Suprapubic skin (tissue), 4 donors: ENCODE measurements around the gene ARMH3. TPM values are rescaled to one million over a fixed set of nuclear protein-coding genes. Genes with fewer than 3 reads are reported as not detected.

Experiments
- DNase-seq, 2 donors: peaks; one replicate each; pipeline ENCODE4 v3.0.0-alpha.2; 2019; ENCODE audit warnings: low spot score in 2 of 2
- H3K27ac ChIP-seq: fragments of 200-600 bp; sonication (generic); one replicate; pipeline ENCODE4 v1.5.1; 2019
- H3K27me3 ChIP-seq: fragments of 200-600 bp; sonication (generic); one replicate; pipeline ENCODE4 v1.5.1; 2019
- H3K36me3 ChIP-seq: fragments of 200-600 bp; sonication (generic); one replicate; pipeline ENCODE4 v1.5.1; 2019
- H3K4me1 ChIP-seq: fragments of 200-600 bp; sonication (generic); one replicate; pipeline ENCODE4 v1.5.1; 2019
- H3K4me3 ChIP-seq: fragments of 200-600 bp; sonication (generic); one replicate; pipeline ENCODE4 v1.5.1; 2019; ENCODE audit warnings: mild to moderate bottlenecking
- H3K9me3 ChIP-seq: fragments of 200-600 bp; sonication (generic); one replicate; pipeline ENCODE4 v1.5.1; 2019
- EP300 ChIP-seq: sonication (generic); formaldehyde crosslinking; IDR thresholded peaks from one replicate; pipeline ENCODE4 v1.6.1; 2017; ENCODE audit warnings: antibody characterized with exemption
- POLR2A ChIP-seq, 2 donors: fragments of 450-650 bp; IDR thresholded peaks; one replicate each; pipeline ENCODE4 v1.6.1; 2017; ENCODE audit warnings: antibody characterized with exemption in 2 of 2, mild to moderate bottlenecking in 2 of 2, moderate library complexity in 2 of 2
- POLR2AphosphoS5 ChIP-seq, 3 donors: sonication (generic); formaldehyde crosslinking; IDR thresholded peaks; one replicate each; pipeline ENCODE4 v1.6.1; 2017; ENCODE audit warnings: antibody characterized with exemption in 3 of 3
- WGBS: methylation state at CpG from one replicate; pipeline ENCODE4 v1.1.5; 2018; 5-methylcytosine and 5-hydroxymethylcytosine counted together
- total RNA-seq, 4 donors: library from RNA; depleted of rRNA; stranded (reverse); fragments of >200 nt; gene quantifications; one replicate each; pipeline ENCODE4 v1.1.0, GENCODE V29; 2016
- TF ChIP-seq, protein P1 (sequence below), 2 donors: fragments of 200-600 bp in 1 of 2; fragments of 450-650 bp in 1 of 2; sonication (generic) in 1 of 2; IDR thresholded peaks; one replicate each; pipeline ENCODE4 v1.5.1; 2016 to 2019; ENCODE audit warnings: antibody characterized with exemption in 2 of 2, mild to moderate bottlenecking in 1 of 2, moderate library complexity in 1 of 2

ARMH3 gene
- total RNA-seq, 4 donors from 2014 or later = 12.1 to 25.7 (median 20.4) TPM

DNA sequence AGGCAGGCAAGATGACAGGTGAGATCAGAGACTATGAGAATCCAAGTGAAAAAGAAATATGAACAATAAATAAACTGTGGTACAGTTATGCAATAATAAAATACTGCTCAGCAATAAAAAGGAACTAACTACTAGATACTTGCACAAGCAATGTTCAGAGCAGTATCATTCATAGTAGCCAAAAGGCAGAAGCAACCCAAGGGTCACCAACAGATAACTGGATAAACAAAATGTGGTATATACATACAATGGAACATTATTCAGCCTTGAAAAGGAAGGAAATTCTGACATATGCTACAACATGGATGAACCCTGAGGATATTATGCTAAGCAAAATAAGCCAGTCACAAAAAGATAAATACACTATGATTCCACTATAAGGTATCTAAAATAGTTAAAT, 135.4 kb downstream of the ARMH3 start:
- TF ChIP-seq POLR2AphosphoS5 (IDR thresholded peaks at IDR 0.05) (no peak), POLR2A (IDR thresholded peaks at IDR 0.05) (no peak), EP300 (no peak)
- TF ChIP-seq, protein P1, sequence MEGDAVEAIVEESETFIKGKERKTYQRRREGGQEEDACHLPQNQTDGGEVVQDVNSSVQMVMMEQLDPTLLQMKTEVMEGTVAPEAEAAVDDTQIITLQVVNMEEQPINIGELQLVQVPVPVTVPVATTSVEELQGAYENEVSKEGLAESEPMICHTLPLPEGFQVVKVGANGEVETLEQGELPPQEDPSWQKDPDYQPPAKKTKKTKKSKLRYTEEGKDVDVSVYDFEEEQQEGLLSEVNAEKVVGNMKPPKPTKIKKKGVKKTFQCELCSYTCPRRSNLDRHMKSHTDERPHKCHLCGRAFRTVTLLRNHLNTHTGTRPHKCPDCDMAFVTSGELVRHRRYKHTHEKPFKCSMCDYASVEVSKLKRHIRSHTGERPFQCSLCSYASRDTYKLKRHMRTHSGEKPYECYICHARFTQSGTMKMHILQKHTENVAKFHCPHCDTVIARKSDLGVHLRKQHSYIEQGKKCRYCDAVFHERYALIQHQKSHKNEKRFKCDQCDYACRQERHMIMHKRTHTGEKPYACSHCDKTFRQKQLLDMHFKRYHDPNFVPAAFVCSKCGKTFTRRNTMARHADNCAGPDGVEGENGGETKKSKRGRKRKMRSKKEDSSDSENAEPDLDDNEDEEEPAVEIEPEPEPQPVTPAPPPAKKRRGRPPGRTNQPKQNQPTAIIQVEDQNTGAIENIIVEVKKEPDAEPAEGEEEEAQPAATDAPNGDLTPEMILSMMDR (IDR thresholded peaks at IDR 0.05) = no peak
- Histone ChIP-seq H3K4me3 (no peak overlapping the region), H3K4me1 (no peaks in the 10 kb centered on the region), H3K9me3 (no peaks in the 10 kb centered on the region), H3K27me3 (no peaks in the 10 kb centered on the region), H3K27ac (no peak overlapping the region), H3K36me3 (no peaks in the 10 kb centered on the region)
- no peak for DNase-seq

DNA sequence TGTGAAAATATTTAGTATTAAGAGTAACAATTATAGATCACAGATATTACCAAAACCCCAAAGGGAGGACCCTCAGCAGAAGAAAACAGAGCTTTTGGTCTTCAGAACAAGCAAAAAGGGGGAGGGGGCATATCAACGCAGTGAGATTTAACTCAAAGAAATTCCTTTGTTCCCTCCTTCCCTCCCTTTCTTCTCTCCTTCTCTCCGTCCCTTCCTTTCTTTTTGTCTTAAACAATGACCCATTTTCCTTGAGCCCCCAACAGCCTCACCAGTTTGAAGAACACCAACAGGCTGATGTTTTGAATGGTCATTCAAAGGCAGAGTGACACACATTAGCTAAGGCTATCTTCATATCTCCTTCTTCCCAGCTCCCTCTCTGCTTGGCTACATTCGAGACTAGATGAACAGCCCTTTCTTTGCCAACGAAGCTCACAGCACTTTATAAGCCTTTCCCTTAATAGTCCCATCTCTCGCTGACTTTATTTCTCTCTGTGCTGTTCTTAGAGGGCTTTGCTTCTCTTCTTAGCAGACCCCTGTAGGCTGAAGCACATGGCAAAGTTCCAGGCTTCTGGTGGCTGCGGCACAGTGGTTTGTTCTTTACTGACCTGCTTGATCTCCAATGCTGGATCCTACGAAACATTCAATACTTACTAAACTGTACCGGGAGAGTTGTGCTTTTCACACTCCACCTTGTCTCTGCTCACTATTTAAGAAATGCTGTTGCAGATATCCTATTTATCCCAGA, 136.8 kb downstream of the ARMH3 start:
- H3K27me3 ChIP-seq = no peaks in the 10 kb centered on the region
- no peak for DNase-seq
- H3K9me3 ChIP-seq = no peaks in the 10 kb centered on the region
- H3K36me3 ChIP-seq = no peaks in the 10 kb centered on the region
- no peak overlapping the region for H3K4me3 ChIP-seq
- H3K4me1 ChIP-seq = no peaks in the 10 kb centered on the region
- H3K27ac ChIP-seq = no peak overlapping the region
- TF ChIP-seq EP300 (no peak), POLR2AphosphoS5 (IDR thresholded peaks at IDR 0.05) (no peak), POLR2A (IDR thresholded peaks at IDR 0.05) (no peak)
- TF ChIP-seq, protein P1 (IDR thresholded peaks at IDR 0.05) = no peak
- WGBS = 84% methylated on average over 8 of the region's 8 CpGs

DNA sequence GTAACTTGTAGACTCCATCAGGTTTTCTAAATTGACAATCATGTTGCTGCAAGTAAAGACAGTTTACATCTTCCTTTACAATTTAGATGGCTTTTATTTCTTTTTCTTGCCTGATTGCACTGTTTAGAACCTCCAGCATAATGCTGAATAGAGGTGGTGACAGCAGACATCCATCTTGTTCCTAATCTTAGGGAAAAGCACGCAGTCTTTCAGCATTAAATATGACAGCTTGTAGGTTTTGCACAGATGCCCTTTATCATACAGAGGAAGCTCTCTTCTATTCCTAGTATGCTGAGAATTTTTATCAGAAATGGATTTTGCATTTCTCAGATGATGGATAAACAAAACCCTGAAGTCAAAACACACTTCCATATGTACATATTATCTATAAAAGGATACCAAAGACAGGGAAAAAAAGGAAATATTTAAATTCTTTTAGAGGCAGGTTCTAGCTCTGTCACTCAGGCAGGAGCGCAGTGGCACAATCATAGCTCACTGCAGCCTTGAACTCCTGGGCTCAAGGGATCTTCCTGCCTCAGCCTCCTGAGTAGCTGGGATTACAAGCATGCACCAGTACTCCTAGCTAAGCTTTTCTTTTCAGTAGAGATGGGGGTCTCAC, 143.3 kb downstream of the ARMH3 start:
- Histone ChIP-seq H3K36me3 (peaks cover 23% of the 10 kb centered on the region), H3K4me1 (no peaks in the 10 kb centered on the region), H3K9me3 (no peaks in the 10 kb centered on the region), H3K4me3 (no peak overlapping the region), H3K27ac (no peak overlapping the region), H3K27me3 (no peaks in the 10 kb centered on the region)
- no peak for TF ChIP-seq POLR2AphosphoS5 (IDR thresholded peaks at IDR 0.05)
- TF ChIP-seq, protein P1 (IDR thresholded peaks at IDR 0.05) = no peak
- no peak for TF ChIP-seq EP300
- no peak for TF ChIP-seq POLR2A (IDR thresholded peaks at IDR 0.05)
- no peak for DNase-seq
- 91% methylated on average over 2 of the region's 2 CpGs for WGBS

DNA sequence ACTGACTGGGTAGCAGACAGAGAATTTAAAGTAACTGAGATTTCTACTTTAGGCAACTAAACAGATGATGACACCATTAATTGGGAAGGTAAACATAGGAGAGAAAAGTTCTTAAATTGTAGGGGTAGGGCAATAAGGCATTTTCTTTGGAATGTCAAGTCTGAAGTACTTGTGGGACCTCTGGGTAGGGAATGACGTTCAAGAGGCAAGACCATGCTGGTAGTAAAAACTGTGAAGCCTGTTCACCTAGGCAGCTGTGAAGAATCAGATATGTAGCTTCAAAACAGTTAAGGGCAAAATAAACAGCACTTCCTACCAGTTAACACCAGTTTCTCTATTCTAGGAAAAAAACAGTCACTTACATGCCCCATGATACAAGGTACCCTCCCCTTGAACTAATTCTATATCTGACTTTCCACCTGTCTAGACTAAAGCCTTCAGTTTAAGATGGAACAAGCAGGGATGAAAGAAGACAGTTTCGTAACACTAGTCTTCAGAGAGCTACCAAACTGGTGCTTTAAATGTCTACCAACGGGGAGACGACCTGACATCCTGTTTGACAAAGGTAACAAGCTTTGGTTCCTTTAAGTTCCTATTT, 149.3 kb downstream of the ARMH3 start:
- Histone ChIP-seq H3K36me3 (peaks cover 21% of the 10 kb centered on the region), H3K27ac (no peak overlapping the region), H3K4me3 (no peak overlapping the region), H3K9me3 (no peaks in the 10 kb centered on the region), H3K4me1 (no peaks in the 10 kb centered on the region), H3K27me3 (no peaks in the 10 kb centered on the region)
- TF ChIP-seq EP300 (no peak), POLR2AphosphoS5 (IDR thresholded peaks at IDR 0.05) (no peak), POLR2A (IDR thresholded peaks at IDR 0.05) (no peak)
- TF ChIP-seq, protein P1 (IDR thresholded peaks at IDR 0.05) = no peak
- 88% methylated on average over 4 of the region's 4 CpGs for WGBS
- no peak for DNase-seq

DNA sequence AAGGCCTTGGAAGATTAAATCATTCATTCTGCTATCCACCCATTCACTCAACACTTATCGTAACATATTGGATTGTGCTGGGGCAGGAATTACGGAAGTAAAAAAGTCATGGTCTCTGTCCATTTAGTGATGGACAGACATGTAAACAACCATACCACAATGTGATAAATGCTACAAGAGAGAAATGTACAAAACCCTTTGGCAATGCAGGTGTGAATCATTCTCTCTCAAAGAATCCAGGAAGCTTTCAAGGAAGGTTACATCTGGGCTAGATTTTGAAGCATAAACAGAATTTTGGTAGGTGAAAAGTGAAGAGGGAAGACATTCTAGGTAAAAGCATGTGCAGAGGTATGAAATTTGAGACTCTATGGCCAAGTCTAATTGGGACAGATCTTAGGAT, 150.7 kb downstream of the ARMH3 start:
- H3K9me3 ChIP-seq = no peaks in the 10 kb centered on the region
- H3K4me1 ChIP-seq = no peaks in the 10 kb centered on the region
- no peak overlapping the region for H3K27ac ChIP-seq
- TF ChIP-seq POLR2A (IDR thresholded peaks at IDR 0.05) (no peak), EP300 (no peak), POLR2AphosphoS5 (IDR thresholded peaks at IDR 0.05) (no peak)
- TF ChIP-seq, protein P1 (IDR thresholded peaks at IDR 0.05) = no peak
- H3K36me3 ChIP-seq = peaks cover 10% of the 10 kb centered on the region
- no peak overlapping the region for H3K4me3 ChIP-seq
- WGBS = 99% methylated on average over 2 of the region's 2 CpGs
- DNase-seq = no peak
- no peaks in the 10 kb centered on the region for H3K27me3 ChIP-seq
